Activated CD8-positive, alpha-beta memory T cell treated with anti-CD3 and anti-CD28 coated beads for 36 hours (primary cell): ENCODE measurements around the gene PTP4A2. TPM values are rescaled to one million over a fixed set of nuclear protein-coding genes. Genes with fewer than 3 reads are reported as not detected.
"Not testable (repeated sequence)": the region's sequence is repeated elsewhere in the genome, so short reads cannot be mapped to it uniquely, and the experiment has no call there.

Experiments used
- CTCF ChIA-PET: fragments of 350-600 bp; sonication (Branson Sonifier 250); formaldehyde crosslinking; loops from one replicate; lab custom pipeline; 2021; ENCODE audit warnings: antibody characterized with exemption; lab: Charles Lee
- POLR2A ChIA-PET: fragments of 350-600 bp; sonication (Branson Sonifier 250); formaldehyde crosslinking; loops from one replicate; lab custom pipeline; 2021; ENCODE audit warnings: antibody characterized with exemption; lab: Charles Lee
- total RNA-seq, 2 experiments: library from RNA; stranded (reverse); gene quantifications; one replicate each; pipeline ENCODE4 v1.2.3, GENCODE V29; 2021

Gene PTP4A2
- total RNA-seq, 2 experiments from 2014 or later, result 397 to 398 TPM

- ChIA-PET POLR2A (interaction anchor here (0.5 to 3.0 kb wide), 6 partner anchors 12 to 129 kb away, joined by 3 to 21 read pairs (median 6); partner anchors contain the start of gene PTP4A2), CTCF (interaction anchor here (0.5 to 7.3 kb wide), 13 partner anchors 7 to 167 kb away, joined by 3 to 67 read pairs (median 4); partner anchors contain the start of gene PTP4A2)
These were observed 18.0 kb upstream of the PTP4A2 start for GRCh38 chr1:31955917-31956736.

- ChIA-PET CTCF (interaction anchor here (0.6 to 7.3 kb wide), 5 partner anchors 9 to 63 kb away, joined by 4 to 67 read pairs (median 6); partner anchors contain the start of gene PTP4A2), POLR2A (interaction anchor here (0.8 to 3.0 kb wide), 3 partner anchors 11 to 22 kb away, joined by 3 to 21 read pairs (median 12); partner anchors contain the start of gene PTP4A2)
These were observed 16.6 kb upstream of the PTP4A2 start for GRCh38 chr1:31954607-31955283.

GRCh38 chr1:31952825-31953220 lies 14.7 kb upstream of the PTP4A2 start:
- POLR2A ChIA-PET, result interaction anchor here (1.1 kb wide), 1 partner anchor 15 kb away, joined by 4 read pairs; the partner anchor contains the start of gene PTP4A2
- CTCF ChIA-PET, result interaction anchor here (1.1 to 7.3 kb wide), 4 partner anchors 8 to 13 kb away, joined by 3 to 67 read pairs (median 5); partner anchors contain the start of gene PTP4A2

GRCh38 chr1:31951276-31951675 lies 13.1 kb upstream of the PTP4A2 start:
- CTCF ChIA-PET, result interaction anchor here (0.9 to 1.7 kb wide), 2 partner anchors 11 to 13 kb away, joined by 4 to 5 read pairs; no protein-coding TSS in a partner anchor
- POLR2A ChIA-PET, result no interaction called here

GRCh38 chr1:31949862-31950261 lies 11.7 kb upstream of the PTP4A2 start:
- ChIA-PET CTCF (interaction anchor here (0.7 to 1.4 kb wide), 5 partner anchors 10 to 91 kb away, joined by 3 to 5 read pairs (median 3); no protein-coding TSS in a partner anchor), POLR2A (no interaction called here)

GRCh38 chr1:31945677-31946076 lies 7.5 kb upstream of the PTP4A2 start:
- ChIA-PET POLR2A (interaction anchor here (2.3 to 2.7 kb wide), 2 partner anchors 10 to 12 kb away, joined by 8 to 21 read pairs; no protein-coding TSS in a partner anchor), CTCF (interaction anchor here (1.4 to 1.7 kb wide), 3 partner anchors 7 to 18 kb away, joined by 3 to 5 read pairs (median 4); no protein-coding TSS in a partner anchor)

GRCh38 chr1:31944205-31945089 lies 6.3 kb upstream of the PTP4A2 start:
- ChIA-PET CTCF (interaction anchor here (0.7 to 2.9 kb wide), 7 partner anchors 9 to 43 kb away, joined by 3 to 33 read pairs (median 5); no protein-coding TSS in a partner anchor), POLR2A (interaction anchor here (0.5 to 2.7 kb wide), 5 partner anchors 10 to 307 kb away, joined by 3 to 21 read pairs (median 5); partner anchors contain the start of gene LCK)

GRCh38 chr1:31943546-31944184 lies 5.5 kb upstream of the PTP4A2 start:
- ChIA-PET CTCF (interaction anchor here (0.7 to 2.9 kb wide), 8 partner anchors 9 to 42 kb away, joined by 3 to 33 read pairs (median 4); no protein-coding TSS in a partner anchor), POLR2A (interaction anchor here (0.5 to 2.7 kb wide), 6 partner anchors 9 to 307 kb away, joined by 3 to 21 read pairs (median 4); partner anchors contain the start of gene LCK)

GRCh38 chr1:31942061-31942460 lies 3.9 kb upstream of the PTP4A2 start:
- POLR2A ChIA-PET, result not testable (repeated sequence)
- CTCF ChIA-PET, result interaction anchor here (0.6 to 5.9 kb wide), 9 partner anchors 9 to 584 kb away, joined by 3 to 67 read pairs (median 6); no protein-coding TSS in a partner anchor

GRCh38 chr1:31939484-31940329 lies 1.5 kb upstream of the PTP4A2 start:
- ChIA-PET POLR2A (interaction anchor here (0.7 to 2.2 kb wide), 6 partner anchors 13 to 24 kb away, joined by 3 to 12 read pairs (median 4); no protein-coding TSS in a partner anchor), CTCF (interaction anchor here (0.6 to 5.9 kb wide), 16 partner anchors 10 to 74 kb away, joined by 3 to 67 read pairs (median 4); partner anchors contain the start of gene KHDRBS1)

GRCh38 chr1:31937300-31938183 lies 626 bp downstream of the PTP4A2 start:
- CTCF ChIA-PET, result interaction anchor here (1.0 to 5.9 kb wide), 8 partner anchors 10 to 136 kb away, joined by 3 to 67 read pairs (median 6); partner anchors contain the start of gene TMEM39B

GRCh38 chr1:31936981-31937299 lies 1.2 kb downstream of the PTP4A2 start:
- ChIA-PET CTCF (interaction anchor here (5.9 kb wide), 1 partner anchor 18 kb away, joined by 67 read pairs; no protein-coding TSS in a partner anchor), POLR2A (interaction anchor here (0.8 to 2.2 kb wide), 6 partner anchors 9 to 25 kb away, joined by 3 to 12 read pairs (median 5); no protein-coding TSS in a partner anchor)

More at GRCh38 chr1:31937300-31938183, 626 bp downstream of the PTP4A2 start:
- POLR2A ChIA-PET, result interaction anchor here (0.6 to 2.2 kb wide), 10 partner anchors 9 to 24 kb away, joined by 3 to 18 read pairs (median 6); no protein-coding TSS in a partner anchor

GRCh38 chr1:31936278-31936980 lies 1.7 kb downstream of the PTP4A2 start:
- ChIA-PET CTCF (interaction anchor here (5.9 kb wide), 1 partner anchor 19 kb away, joined by 67 read pairs; no protein-coding TSS in a partner anchor), POLR2A (interaction anchor here (0.6 to 1.2 kb wide), 2 partner anchors 9 to 136 kb away, joined by 3 to 10 read pairs; partner anchors contain the start of gene TMEM39B)
